K562 (cell line): Measurements from ENCODE around the gene SLC2A8. TPM values are rescaled to one million over a fixed set of nuclear protein-coding genes. Genes with fewer than 3 reads are reported as not detected.
A peak's percentile ranks its signal among the peaks of the same experiment; 100 is the strongest.

Experiments used
- ATAC-seq: fragments of 200-7000 bp; cut with Tn5 transposase; 3 replicates; pipeline ENCODE4 v1.9.1; 2020; ENCODE audit warnings: moderate library complexity
- BruUV-seq: library from RNA; stranded (reverse); fragments of 400-500 nt; replicated peaks from 2 replicates; lab custom pipeline; 2021; lab: Mats Ljungman, UMichigan
- CTCF ChIA-PET: fragments of 300-600 bp; formaldehyde crosslinking; extraction: SDS; loops from one replicate; lab custom pipeline; 2021; ENCODE audit warnings: low intra/inter-chr PET ratio; lab: Yijun Ruan, JAX
- POLR2A ChIA-PET: fragments of 300-600, 350-650 bp; sonication (Branson Sonifier 250); formaldehyde crosslinking; extraction: SDS; loops from one replicate; lab custom pipeline; 2021; ENCODE audit warnings: antibody characterized with exemption, inconsistent platforms; lab: Yijun Ruan, JAX
- DNase-seq, 4 experiments: peaks; one replicate each; pipeline versions ENCODE4 v3.0.0 to v3.0.0-alpha.2; 2011 to 2018; ENCODE audit warnings: low spot score in 3 of 4, mixed read lengths in 3 of 4; ENCODE audit errors: extremely low read depth in 1 of 4
- FAIRE-seq: peaks from 2 replicates; lab custom pipeline; 2011; peaks lifted over from hg19 to GRCh38; lab: Jason Lieb, UNC
- H2AFZ ChIP-seq: 2 replicates; pipeline ENCODE4 v1.6.0; 2011; ENCODE audit warnings: low read depth, low read length, control low read depth, inconsistent platforms
- H3K27ac ChIP-seq: fragments of 200-600 bp; 3 replicates; pipeline ENCODE4 v1.8.0; 2011; ENCODE audit warnings: low read depth, mild to moderate bottlenecking, control low read depth, inconsistent platforms, low read length, moderate library complexity, mixed read lengths; ENCODE audit errors: extremely low read depth
- H3K27me3 ChIP-seq, 2 experiments: fragments of 300-600 bp in 1 of 2; 2 replicates in 1 of 2; 3 replicates in 1 of 2; pipeline versions ENCODE4 v1.6.0 to v1.8.0; 2011; ENCODE audit warnings: inconsistent platforms in 2 of 2, low read length in 2 of 2, mild to moderate bottlenecking in 1 of 2, mixed read lengths in 1 of 2, moderate library complexity in 1 of 2; ENCODE audit not compliant: control insufficient read depth in 2 of 2, insufficient read depth in 2 of 2
- H3K36me3 ChIP-seq: fragments of 300-600 bp; 3 replicates; pipeline ENCODE4 v1.8.0; 2011; ENCODE audit warnings: mild to moderate bottlenecking, low read length, inconsistent platforms; ENCODE audit not compliant: control insufficient read depth, insufficient read depth
- H3K4me1 ChIP-seq, 2 experiments: fragments of 200-600 bp in 1 of 2; replicated peaks in 1 of 2; 2 replicates in 1 of 2; 3 replicates in 1 of 2; pipeline versions ENCODE4 v1.5.1 to v1.8.0; 2011; ENCODE audit warnings: inconsistent platforms in 2 of 2, low read length in 2 of 2, mild to moderate bottlenecking in 1 of 2, mixed read lengths in 1 of 2, moderate library complexity in 1 of 2; ENCODE audit not compliant: control insufficient read depth in 2 of 2, insufficient read depth in 2 of 2
- H3K4me2 ChIP-seq: 2 replicates; pipeline ENCODE4 v1.6.1; 2011; ENCODE audit warnings: low read length, control low read depth, inconsistent platforms, mixed read lengths; ENCODE audit not compliant: insufficient read depth
- H3K4me3 ChIP-seq: fragments of 200-600 bp; sonication (generic), shearing (Covaris generic); 2 replicates; pipeline ENCODE4 v1.5.1; 2016; ENCODE audit warnings: control low read depth, inconsistent platforms
- H3K79me2 ChIP-seq: fragments of 200-600 bp; 3 replicates; pipeline ENCODE4 v1.8.0; 2011; ENCODE audit warnings: low read length, inconsistent platforms; ENCODE audit not compliant: control insufficient read depth, insufficient read depth
- H3K9ac ChIP-seq, 2 experiments: 2 replicates each; pipeline versions ENCODE4 v1.6.0 to v1.6.1; 2011; ENCODE audit warnings: low read depth in 2 of 2, low read length in 2 of 2, control low read depth in 1 of 2, inconsistent platforms in 1 of 2, mild to moderate bottlenecking in 1 of 2, mixed read lengths in 1 of 2; ENCODE audit not compliant: insufficient read depth in 1 of 2
- H3K9me1 ChIP-seq: one replicate; pipeline ENCODE4 v1.6.0; 2011; ENCODE audit warnings: inconsistent platforms, mild to moderate bottlenecking, low read length, moderate library complexity; ENCODE audit not compliant: control insufficient read depth, insufficient read depth
- H3K9me3 ChIP-seq: replicated peaks from 2 replicates; pipeline ENCODE4 v1.5.1; 2011; ENCODE audit warnings: low read depth, low read length, inconsistent platforms; ENCODE audit not compliant: control insufficient read depth, insufficient read depth
- H4K20me1 ChIP-seq: replicated peaks from 2 replicates; pipeline ENCODE4 v1.6.1; 2011; ENCODE audit warnings: low read length, inconsistent platforms, mixed read lengths; ENCODE audit not compliant: control insufficient read depth, insufficient read depth
- DIDO1 ChIP-seq: fragments of 450-650 bp; IDR thresholded peaks from 2 replicates; pipeline ENCODE4 v1.6.1; 2016; ENCODE audit warnings: low read depth, missing biosample characterization, missing genetic modification characterization
- DPF2 ChIP-seq: fragments of 450-650 bp; IDR thresholded peaks from 2 replicates; pipeline ENCODE4 v1.6.1; 2016
- MEIS2 ChIP-seq: fragments of 450-650 bp; IDR thresholded peaks from 2 replicates; pipeline ENCODE4 v1.6.1; 2014; ENCODE audit warnings: mild to moderate bottlenecking; ENCODE audit not compliant: partially characterized antibody
- TCF7L2 ChIP-seq: fragments of 150-350 bp; IDR thresholded peaks from 2 replicates; pipeline ENCODE4 v1.6.1; 2016; ENCODE audit warnings: low read depth, mild to moderate bottlenecking, low read length, moderate library complexity
- YY1 ChIP-seq, 3 experiments: IDR thresholded peaks; 2 replicates each; pipeline ENCODE4 v1.6.1; 2011; ENCODE audit warnings: low read length in 2 of 3, mild to moderate bottlenecking in 2 of 3, moderate library complexity in 2 of 3, borderline replicate concordance in 1 of 3, control low read depth in 1 of 3, low read depth in 1 of 3; ENCODE audit not compliant: insufficient read depth in 3 of 3, insufficient replicate concordance in 2 of 3, control insufficient read depth in 1 of 3, insufficient read length in 1 of 3; ENCODE audit errors: extremely low read depth in 1 of 3
- ZNF507 ChIP-seq: conservative IDR thresholded peaks from 2 replicates; pipeline ENCODE4 v1.6.1; 2017; ENCODE audit warnings: missing genetic modification characterization, missing compliant biosample characterization
- WGBS: fragments of 100-300 bp; shearing (Covaris generic); methylation state at CpG from one replicate; pipeline ENCODE4 v1.1.6; 2016; ENCODE audit warnings: low coverage, mixed read lengths; ENCODE audit not compliant: insufficient coverage; ENCODE audit errors: missing lambda C conversion rate; 5-methylcytosine and 5-hydroxymethylcytosine counted together
- in situ Hi-C: fragments of 300-500 bp; cut with MboI; formaldehyde crosslinking; loops from 4 replicates; pipeline ENCODE4 v1.15.0; 2018; ENCODE audit warnings: inconsistent platforms, mixed read lengths
- intact Hi-C: fragments of 100-400 bp; cut with micrococcal nuclease; formaldehyde crosslinking; loops from 2 replicates; pipeline ENCODE4 v1.14.2; 2022
- polyA plus RNA-seq, 8 experiments: library from polyadenylated mRNA; depleted of rRNA in 4 of 8; stranded (reverse) in 5 of 8; unstranded in 3 of 8; fragments of >200 nt; fragmentation: Nextera tagmentation in 2 of 8; fragmentation: Illumina TruSeq in 1 of 8; extraction: Ambion mirVana in 2 of 8; extraction: Trizol in 1 of 8; gene quantifications; 2 replicates each; pipeline versions ENCODE4 v1.2.1 to v1.2.3, GENCODE V29; 2011 to 2014; ENCODE audit warnings: inconsistent platforms in 1 of 8, missing spikeins in 1 of 8
- total RNA-seq, 7 experiments: library from RNA; depleted of rRNA in 6 of 7; stranded (reverse); fragments of >200 nt in 6 of 7; fragmentation: Illumina TruSeq in 2 of 7; extraction: Trizol in 2 of 7; gene quantifications; 2 replicates each; pipeline versions ENCODE4 v1.2.1 to v1.2.3, GENCODE V29; 2011 to 2021; ENCODE audit warnings: low replicate concordance in 1 of 7
- TF ChIP-seq, protein P1 (sequence below), 2 experiments: IDR thresholded peaks in 1 of 2; conservative IDR thresholded peaks in 1 of 2; 2 replicates each; pipeline ENCODE4 v1.6.1; 2016; ENCODE audit warnings: low read depth in 2 of 2, mild to moderate bottlenecking in 1 of 2, missing compliant biosample characterization in 1 of 2, missing genetic modification characterization in 1 of 2, moderate library complexity in 1 of 2

SLC2A8 gene
- total and polyA plus RNA-seq, 9 of the 15 experiments (the other 6 are each of a cell fraction or from before 2014, with no cell fraction given): 0.13 to 12.9 (median 5.2) TPM

GRCh38 chr9:127390248-127390545 is 6.8 kb upstream of the SLC2A8 start:
- peaks cover 11 to 19% of the 10 kb centered on the region in 2 experiments; a peak in 4 of 5 replicates for H3K27me3 ChIP-seq
- no peak overlapping the region for H3K9ac ChIP-seq
- TF ChIP-seq ZNF507 (tag) (no peak), TCF7L2 (no peak), MEIS2 (peak; percentile 17), YY1 (IDR thresholded peaks at IDR 0.05; ENCODE audit: borderline replicate concordance in 1 of 3, control insufficient read depth in 1 of 3, extremely low read depth in 1 of 3, insufficient read depth in 3 of 3, insufficient read length in 1 of 3, insufficient replicate concordance in 2 of 3, low read depth in 1 of 3, low read length in 2 of 3) (no peak), DIDO1 (tag) (no peak), DPF2 (no peak)
- TF ChIP-seq, protein P1, sequence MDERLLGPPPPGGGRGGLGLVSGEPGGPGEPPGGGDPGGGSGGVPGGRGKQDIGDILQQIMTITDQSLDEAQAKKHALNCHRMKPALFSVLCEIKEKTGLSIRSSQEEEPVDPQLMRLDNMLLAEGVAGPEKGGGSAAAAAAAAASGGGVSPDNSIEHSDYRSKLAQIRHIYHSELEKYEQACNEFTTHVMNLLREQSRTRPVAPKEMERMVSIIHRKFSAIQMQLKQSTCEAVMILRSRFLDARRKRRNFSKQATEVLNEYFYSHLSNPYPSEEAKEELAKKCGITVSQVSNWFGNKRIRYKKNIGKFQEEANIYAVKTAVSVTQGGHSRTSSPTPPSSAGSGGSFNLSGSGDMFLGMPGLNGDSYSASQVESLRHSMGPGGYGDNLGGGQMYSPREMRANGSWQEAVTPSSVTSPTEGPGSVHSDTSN (CRISPR knock-in tag; IDR thresholded peaks at IDR 0.05; ENCODE audit: low read depth): no peak
- TF ChIP-seq, protein P1 (tag; conservative IDR thresholded peaks at IDR 0.05; ENCODE audit: low read depth): peak; percentile 20; the same call in 1 of the 2 replicates
- H3K4me3 ChIP-seq: no peak overlapping the region
- ChIA-PET POLR2A (no interaction called here), CTCF (no interaction called here)
- WGBS: 4% methylated on average over 2 of the region's 2 CpGs
- no peak overlapping the region for H3K4me2 ChIP-seq
- H3K27ac ChIP-seq: no peak overlapping the region
- DNase-seq (no peak), ATAC-seq (no peak), FAIRE-seq (no peak)
- no peaks in the 10 kb centered on the region for H3K36me3 ChIP-seq
- H2AFZ ChIP-seq: no peak overlapping the region
- BruUV-seq: no TSS peak
- intact Hi-C loops: no loop called here
- H3K9me3 ChIP-seq: no peaks in the 10 kb centered on the region
- no peaks in the 10 kb centered on the region for H3K9me1 ChIP-seq
- peaks cover 0 to 4% of the 10 kb centered on the region in 2 experiments; a peak in 1 of 5 replicates for H3K4me1 ChIP-seq
- no peaks in the 10 kb centered on the region for H3K79me2 ChIP-seq
- peaks cover 2% of the 10 kb centered on the region; the same call in 1 of the 2 replicates for H4K20me1 ChIP-seq
- in situ Hi-C loops: no loop called here
